Colonic mucosa (tissue), 4 donors: Measurements from ENCODE around the gene IFRD2. TPM values are rescaled to one million over a fixed set of nuclear protein-coding genes. Genes with fewer than 3 reads are reported as not detected.

Experiments used
- DNase-seq: peaks from one replicate; pipeline ENCODE4 v3.0.0-alpha.2; 2020
- H3K27ac ChIP-seq: fragments of 200-600 bp; one replicate; pipeline ENCODE4 v1.8.0; 2021
- H3K27me3 ChIP-seq: fragments of 200-600 bp; one replicate; pipeline ENCODE4 v1.8.0; 2021
- H3K36me3 ChIP-seq: fragments of 200-600 bp; one replicate; pipeline ENCODE4 v1.8.0; 2021
- H3K4me1 ChIP-seq: fragments of 200-600 bp; one replicate; pipeline ENCODE4 v1.8.0; 2021; ENCODE audit warnings: mild to moderate bottlenecking
- H3K4me3 ChIP-seq: fragments of 200-600 bp; one replicate; pipeline ENCODE4 v1.8.0; 2021
- H3K9ac ChIP-seq, 2 donors: one replicate each; pipeline ENCODE4 v1.7.0; 2013; ENCODE audit warnings: control low read depth in 2 of 2, low read depth in 2 of 2, low read length in 2 of 2
- H3K9me3 ChIP-seq: fragments of 200-600 bp; one replicate; pipeline ENCODE4 v1.8.0; 2021
- CTCF ChIP-seq: fragments of 200-600 bp; IDR thresholded peaks from one replicate; pipeline ENCODE4 v1.8.0; 2022; ENCODE audit warnings: antibody characterized with exemption, mild to moderate bottlenecking
- intact Hi-C: fragments of 100-400 bp; cut with DNase I; formaldehyde crosslinking; loops from one replicate; pipeline ENCODE4 v1.14.1; 2022
- total RNA-seq, 2 donors: library from RNA; stranded (reverse); fragmentation: NEBNext Ultra II Directional in 1 of 2; extraction: Animal tissue kit (Norgen Biotek cat#: 25700) in 1 of 2; gene quantifications; one replicate each; pipeline ENCODE4 v1.2.1, GENCODE V29; 2021
- donor health status: healthy.
- donor health status: DM: no; HTN: no; CAD: no.
- donor health status: DM: no; HTN: no; CAD: no.

The IFRD2 gene
- total RNA-seq, 2 donors from 2014 or later = 52.8 to 129 TPM

GRCh38 chr3:50278880-50279224 lies 13.4 kb downstream of the IFRD2 start, which contains the start of gene LSMEM2:
Gene LSMEM2, plus strand, starts transcription at chr3:50279087. Its CDS starts 27 bp downstream, at chr3:50279114.
- Histone ChIP-seq H3K27me3 (peaks cover 5% of the 10 kb centered on the region), H3K4me1 (peaks cover 3% of the 10 kb centered on the region), H3K36me3 (no peaks in the 10 kb centered on the region), H3K4me3 (no peak within 1 kb of the TSS), H3K9me3 (no peaks in the 10 kb centered on the region), H3K9ac (no peak within 1 kb of the TSS), H3K27ac (no peak within 1 kb of the TSS)
- intact Hi-C loops = loop anchor here (10.0 kb wide), 1 partner anchor 46 kb away; the partner anchor contains the start of genes HYAL2 and TUSC2
- TF ChIP-seq CTCF = no peak
- no peak for DNase-seq

- Histone ChIP-seq H3K4me1 (peaks cover 9% of the 10 kb centered on the region), H3K27ac (no peak overlapping the region), H3K9ac (no peak overlapping the region), H3K4me3 (no peak overlapping the region), H3K27me3 (peaks cover 9% of the 10 kb centered on the region), H3K9me3 (no peaks in the 10 kb centered on the region), H3K36me3 (no peaks in the 10 kb centered on the region)
- DNase-seq = no peak
- no peak for TF ChIP-seq CTCF
- intact Hi-C loops = loop anchor here (10.0 kb wide), 1 partner anchor 46 kb away; the partner anchor contains the start of genes HYAL2 and TUSC2
Measured at GRCh38 chr3:50278123-50278879, 13.9 kb downstream of the IFRD2 start.

GRCh38 chr3:50276762-50277101 lies 15.5 kb downstream of the IFRD2 start:
- intact Hi-C loops = loop anchor here (10.0 kb wide), 1 partner anchor 48 kb away; the partner anchor contains the start of genes HYAL2 and TUSC2
- no peak for DNase-seq
- Histone ChIP-seq H3K27me3 (peaks cover 9% of the 10 kb centered on the region), H3K9me3 (no peaks in the 10 kb centered on the region), H3K36me3 (no peaks in the 10 kb centered on the region), H3K4me1 (peaks cover 16% of the 10 kb centered on the region), H3K27ac (no peak overlapping the region), H3K4me3 (no peak overlapping the region), H3K9ac (no peak overlapping the region)
- no peak for TF ChIP-seq CTCF

- H3K9ac ChIP-seq = no peak overlapping the region
- H3K36me3 ChIP-seq = no peaks in the 10 kb centered on the region
- H3K27ac ChIP-seq = no peak overlapping the region
- H3K4me3 ChIP-seq = no peak overlapping the region
- peaks cover 9% of the 10 kb centered on the region for H3K27me3 ChIP-seq
- intact Hi-C loops = loop anchor here (2.0 to 10.0 kb wide), 2 partner anchors 49 kb away; partner anchors contain the start of genes HYAL2 and TUSC2
- no peak for TF ChIP-seq CTCF
- H3K4me1 ChIP-seq = peaks cover 16% of the 10 kb centered on the region
- DNase-seq = no peak
- no peaks in the 10 kb centered on the region for H3K9me3 ChIP-seq
Measured at GRCh38 chr3:50275996-50276761, 16.1 kb downstream of the IFRD2 start.

- DNase-seq = no peak
- intact Hi-C loops = loop anchor here (2.0 to 10.0 kb wide), 2 partner anchors 49 kb away; partner anchors contain the start of genes HYAL2 and TUSC2
- no peak for TF ChIP-seq CTCF
- Histone ChIP-seq H3K27me3 (peaks cover 9% of the 10 kb centered on the region), H3K27ac (no peak overlapping the region), H3K4me3 (no peak overlapping the region), H3K9ac (no peak overlapping the region), H3K36me3 (no peaks in the 10 kb centered on the region), H3K4me1 (peaks cover 16% of the 10 kb centered on the region), H3K9me3 (no peaks in the 10 kb centered on the region)
Measured at GRCh38 chr3:50275141-50275995, 16.9 kb downstream of the IFRD2 start.
